Measurements from ENCODE around the gene CALML3.

CALML3 gene

DNA sequence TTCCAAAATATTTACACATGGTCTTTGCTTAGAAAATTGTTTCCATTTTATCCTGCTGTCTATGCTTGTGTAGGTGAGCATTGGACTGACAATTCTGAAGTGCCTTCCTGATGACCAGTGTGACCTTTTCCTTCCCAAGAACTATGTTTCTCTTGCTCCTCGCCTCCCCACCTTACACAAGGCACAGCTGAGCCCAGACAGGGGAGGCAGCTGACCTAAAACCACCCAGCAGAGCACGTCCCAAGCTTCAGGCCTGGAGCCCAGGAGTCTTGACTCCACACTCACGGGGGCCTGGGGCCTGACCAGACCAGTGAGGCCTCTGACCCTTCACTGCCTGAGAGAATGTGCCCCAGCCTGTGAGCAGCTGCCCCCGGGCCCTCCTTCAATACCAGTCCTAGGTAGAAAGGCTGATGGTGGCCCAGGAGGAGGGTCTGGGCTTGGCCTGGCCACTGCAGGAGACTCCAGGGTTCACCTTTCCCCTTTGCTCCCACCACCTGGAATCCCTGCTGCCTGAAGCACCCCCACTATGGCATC lies 32.4 kb upstream of the CALML3 start:
- no peak for DNase-seq

DNA sequence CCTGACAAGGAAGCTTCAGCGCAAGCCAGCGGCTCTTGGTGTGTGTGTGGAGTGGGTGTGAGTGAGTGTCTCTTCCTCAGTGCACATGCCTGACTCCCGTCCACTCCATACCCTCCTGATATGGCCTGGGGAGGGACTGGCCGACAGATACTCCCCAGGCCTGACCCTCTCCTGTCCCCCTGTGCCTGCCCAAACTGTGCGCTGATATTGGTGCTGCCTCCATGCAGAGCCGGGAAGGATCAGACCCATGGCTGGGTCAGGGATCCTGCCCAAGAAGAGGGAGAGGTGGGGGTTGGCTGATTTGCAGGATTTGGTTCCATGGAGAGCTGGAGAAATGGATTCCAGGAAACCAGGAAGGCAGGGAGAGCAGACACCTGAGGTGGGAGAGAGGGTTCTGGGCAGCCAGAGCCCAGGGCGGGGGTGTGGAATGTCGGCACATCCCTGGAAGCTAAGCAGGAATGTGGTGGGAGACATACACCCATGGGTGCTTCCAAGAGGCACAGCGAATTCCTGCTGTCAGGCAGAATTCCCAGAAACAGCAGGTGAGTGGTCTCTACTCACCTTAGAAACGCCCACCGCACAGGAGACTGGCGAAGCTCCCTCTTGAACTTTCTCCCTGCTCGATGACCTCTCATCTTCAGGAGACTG lies 31.7 kb upstream of the CALML3 start:
- DNase-seq = no peak

DNA sequence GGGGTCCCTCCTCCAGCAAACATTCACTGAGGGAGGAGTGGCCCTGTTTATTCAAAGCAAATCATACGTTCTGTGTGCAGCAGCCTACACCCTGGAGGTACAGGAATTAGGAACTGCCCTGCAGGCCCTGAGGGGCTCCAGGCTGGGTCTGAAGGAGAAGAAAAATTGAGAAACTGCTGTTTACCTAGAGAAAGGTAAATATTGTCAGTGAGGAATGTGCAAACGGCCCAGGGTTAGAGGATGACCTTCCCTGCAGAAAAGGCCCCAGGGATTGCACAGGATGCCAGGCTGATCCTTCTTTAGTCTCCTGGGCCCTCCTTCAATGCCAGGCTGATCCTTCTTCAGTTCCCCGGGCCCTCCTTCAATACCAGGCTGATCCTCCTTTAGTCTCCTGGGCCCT lies 31.1 kb upstream of the CALML3 start:
- no peak for DNase-seq

GRCh38 chr10:5494611-5495010 lies 30.1 kb upstream of the CALML3 start:
- DNase-seq = no peak

DNA sequence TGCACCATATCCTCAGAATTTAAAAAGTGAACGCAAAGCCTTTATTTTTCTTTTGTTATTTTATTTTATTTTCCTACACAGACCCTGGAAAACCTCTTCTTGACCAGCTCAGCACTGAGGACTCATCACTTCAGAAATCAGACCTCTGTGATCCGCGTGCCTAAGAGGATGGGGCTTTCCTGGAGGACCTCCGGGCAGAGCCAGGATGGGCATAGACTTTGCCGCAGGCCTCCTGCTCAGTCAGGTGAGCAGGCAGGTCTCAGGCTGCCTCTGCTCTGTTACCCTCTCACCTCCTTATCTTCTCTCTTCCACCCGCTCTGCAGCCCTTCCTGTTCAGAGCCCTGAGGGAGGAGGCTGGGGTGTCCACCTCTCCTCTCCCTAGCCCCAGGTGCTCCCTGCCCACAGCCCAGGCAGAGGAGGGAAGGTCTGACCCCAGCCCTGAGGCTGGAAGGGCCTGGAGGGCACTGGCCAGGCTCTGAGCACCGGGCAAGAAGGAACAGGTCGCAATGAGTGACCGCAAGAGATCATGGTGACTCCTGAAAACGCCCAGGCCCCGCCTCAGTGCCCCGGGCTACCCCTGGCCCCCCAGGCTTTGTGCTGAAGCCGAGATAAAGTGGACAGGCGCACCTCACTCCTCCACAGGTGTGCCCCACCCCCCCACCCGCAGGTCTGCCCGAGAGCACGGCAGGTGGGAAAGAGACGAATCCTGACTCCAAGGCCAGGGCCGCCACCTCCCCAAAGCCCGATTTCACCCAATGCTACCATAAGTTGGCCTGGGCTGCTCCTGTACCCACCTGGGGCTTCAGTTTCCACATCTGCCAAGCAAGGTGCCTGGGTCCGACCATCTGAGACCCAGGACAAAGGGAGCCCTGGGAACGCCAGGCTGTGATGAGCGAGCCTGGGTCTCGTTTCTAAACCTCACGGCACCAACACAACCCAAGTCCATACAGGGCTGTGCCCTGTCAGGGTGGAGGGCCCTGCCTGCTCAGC lies 28.2 kb upstream of the CALML3 start:
- DNase-seq = no peak

DNA sequence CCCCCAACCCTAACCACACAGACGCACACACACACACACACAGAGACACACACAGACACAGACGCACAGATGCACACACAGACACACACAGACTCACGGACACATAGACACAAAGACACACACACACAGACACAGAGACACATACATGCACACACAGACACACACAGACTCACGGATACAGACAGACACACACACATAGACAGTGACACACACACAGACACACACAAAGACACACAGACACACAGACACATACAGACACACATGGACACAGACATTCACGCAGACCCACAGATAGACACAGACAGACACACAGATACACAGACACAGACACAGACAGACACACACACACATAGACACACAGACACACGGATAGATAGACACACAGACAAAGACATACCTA lies 27.5 kb upstream of the CALML3 start:
- no peak for DNase-seq

DNA sequence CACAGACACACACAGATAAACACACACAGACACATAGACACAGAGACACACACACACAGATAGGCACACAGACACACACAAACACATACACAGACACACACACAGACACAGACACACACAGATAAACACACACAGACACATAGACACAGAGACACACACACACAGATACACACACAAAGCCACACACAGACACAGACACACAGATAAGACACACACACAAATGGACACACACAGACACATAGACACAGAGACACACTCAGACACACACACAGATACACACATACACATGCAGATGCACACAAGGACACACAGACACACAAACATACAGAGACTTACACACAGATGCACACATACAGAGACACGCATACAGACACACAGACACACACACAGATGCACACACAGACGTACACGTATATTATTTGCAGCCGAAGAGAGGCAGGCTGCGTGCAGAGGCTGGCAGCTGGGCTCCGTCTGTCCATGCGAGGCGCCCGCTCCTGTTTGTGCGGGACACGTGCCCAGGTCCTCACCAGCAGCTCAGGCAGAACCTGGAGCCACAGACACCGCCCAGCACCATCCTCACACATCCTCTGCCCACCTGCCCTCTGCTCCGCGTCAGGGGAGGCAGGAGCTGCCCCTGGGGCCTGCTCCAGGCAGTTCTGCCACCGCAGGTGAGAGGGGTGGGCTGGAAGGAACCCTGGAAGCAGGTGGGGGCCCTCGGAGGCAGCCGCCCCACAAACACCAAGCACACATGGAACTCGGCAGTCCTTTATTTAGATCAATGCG lies 26.6 kb upstream of the CALML3 start:
- DNase-seq = no peak

DNA sequence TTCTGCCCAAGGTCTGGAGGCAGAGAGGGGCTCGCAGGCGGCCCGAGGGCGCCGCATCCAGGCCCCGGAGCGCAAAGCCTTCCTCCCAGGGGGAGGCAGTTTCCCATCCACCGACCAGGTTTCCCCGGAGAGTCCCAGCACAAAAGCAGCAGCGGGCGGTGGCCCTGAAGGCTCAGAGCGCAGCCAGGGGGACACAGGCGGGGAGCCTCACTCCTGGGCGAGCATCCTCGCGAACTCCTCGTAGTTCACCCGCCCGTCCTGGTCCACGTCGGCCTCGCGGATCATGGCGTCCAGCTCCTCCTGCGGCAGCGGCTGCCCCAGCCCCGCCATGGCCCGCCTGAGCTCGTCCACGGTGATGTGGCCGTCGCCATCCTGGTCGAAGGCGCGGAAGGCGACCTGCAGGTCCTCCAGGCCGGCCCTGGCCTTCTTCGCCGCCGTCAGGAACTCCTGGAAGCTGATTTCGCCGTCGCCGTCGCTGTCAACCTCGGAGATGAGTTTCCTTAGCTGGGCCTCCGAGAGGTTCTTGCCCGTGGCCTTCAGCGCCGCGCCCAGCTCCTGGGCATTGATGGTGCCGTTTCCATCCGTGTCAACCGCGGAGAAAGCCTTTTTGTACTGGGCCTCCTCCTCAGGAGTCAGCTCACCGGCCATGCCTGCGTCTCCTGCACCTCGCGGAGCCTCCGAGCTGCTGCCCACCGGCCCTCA lies 25.8 kb upstream of the CALML3 start:
- DNase-seq = no peak

GRCh38 chr10:5499493-5500140 lies 25.1 kb upstream of the CALML3 start, which contains the start of gene CALML5:
Gene CALML5 (minus strand): TSS chr10:5499570. CDS start chr10:5499438, 132 bp downstream.
- DNase-seq = no peak

DNA sequence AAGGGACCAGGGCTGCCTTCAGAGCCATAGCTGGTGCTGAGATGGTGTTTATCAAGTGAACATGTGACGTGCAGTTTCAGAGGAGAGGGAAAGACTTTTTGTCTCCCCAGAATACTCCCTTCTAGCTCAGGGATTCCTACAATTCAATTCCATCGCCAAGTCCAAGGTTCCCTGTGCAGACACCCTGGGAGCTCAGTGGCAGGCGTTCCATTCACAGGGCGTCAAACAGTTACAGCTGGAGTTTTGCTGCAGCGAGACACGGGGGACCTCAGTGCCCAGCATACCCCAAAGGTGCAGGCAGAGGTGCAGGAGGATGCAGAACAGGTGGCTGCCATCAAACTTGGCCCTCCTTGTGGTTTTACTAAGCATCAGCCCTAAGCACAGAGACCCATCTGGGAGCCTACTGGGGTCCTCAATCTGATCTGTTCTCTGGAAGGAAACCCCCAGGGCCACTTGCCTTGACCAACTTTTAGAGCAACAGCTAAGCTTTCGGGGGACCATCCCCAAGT lies 24.5 kb upstream of the CALML3 start:
- no peak for DNase-seq

- DNase-seq = no peak
Measured at GRCh38 chr10:5500910-5501309, 23.9 kb upstream of the CALML3 start.

- DNase-seq = no peak
Measured at GRCh38 chr10:5502061-5502521, 22.7 kb upstream of the CALML3 start.

GRCh38 chr10:5502571-5503476 lies 21.9 kb upstream of the CALML3 start:
- no peak for DNase-seq

DNA sequence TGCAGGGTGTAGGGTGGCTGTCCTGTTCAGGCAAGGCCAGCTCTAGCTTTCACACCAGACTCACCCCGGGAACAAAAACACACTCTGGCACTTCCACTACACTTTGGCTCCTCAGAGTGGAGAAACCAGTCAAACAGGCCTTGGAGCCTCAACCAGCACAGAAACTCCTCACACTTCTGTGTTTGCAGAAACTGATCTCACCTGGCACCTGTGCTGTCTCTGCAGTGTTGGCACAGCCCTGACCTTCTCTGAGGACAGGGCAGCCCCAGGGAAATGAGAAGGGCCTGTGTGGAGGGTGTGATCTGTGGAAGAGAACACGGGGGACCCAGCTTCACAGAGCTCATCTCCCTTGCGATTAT lies 21.3 kb upstream of the CALML3 start:
- no peak for DNase-seq

DNA sequence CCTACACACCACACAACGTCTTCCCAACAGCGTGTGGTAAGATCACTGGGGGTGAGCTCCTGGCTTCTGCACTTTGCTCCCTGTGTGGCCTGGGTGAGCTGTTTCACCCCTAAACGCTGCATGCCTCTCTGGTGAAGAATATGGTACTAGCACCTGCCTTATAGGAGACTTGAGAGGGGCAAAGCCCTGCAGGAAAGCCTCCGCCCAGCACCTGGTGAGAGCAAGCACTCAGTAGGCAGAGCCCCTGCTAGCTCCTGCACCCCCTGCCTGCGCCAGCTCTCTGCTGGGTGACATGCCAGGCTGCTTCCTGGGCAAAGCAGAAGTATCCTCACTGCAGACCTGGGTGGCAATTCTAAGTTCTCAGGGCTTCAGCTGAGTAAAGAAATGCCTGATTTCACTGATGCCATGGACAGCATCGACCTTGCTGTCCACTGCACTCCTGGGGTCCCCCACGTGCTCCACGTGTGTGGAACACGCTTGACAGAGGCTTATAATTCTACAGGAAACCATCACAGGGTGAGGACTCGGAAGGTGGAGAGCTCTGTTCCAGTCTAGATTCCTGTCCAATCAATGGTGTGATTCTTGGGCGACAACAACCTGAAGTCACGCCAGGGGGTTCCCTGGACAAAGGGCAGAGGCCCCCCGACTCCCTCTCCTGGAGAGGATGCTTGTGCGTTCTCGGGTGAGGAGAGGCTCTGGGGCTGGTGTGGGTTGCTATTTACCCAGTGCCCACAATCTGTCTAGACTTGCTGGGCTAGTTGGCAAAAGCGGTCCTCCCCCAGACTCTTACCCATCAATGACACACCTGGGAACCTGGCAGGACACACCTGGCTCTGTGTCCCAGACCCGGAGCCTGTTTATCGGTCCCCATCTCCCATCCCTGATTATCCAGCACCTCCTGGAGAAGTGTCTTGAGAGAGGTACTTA lies 20.4 kb upstream of the CALML3 start:
- no peak for DNase-seq

- DNase-seq = no peak
Measured at GRCh38 chr10:5506246-5506645, 18.5 kb upstream of the CALML3 start.

DNA sequence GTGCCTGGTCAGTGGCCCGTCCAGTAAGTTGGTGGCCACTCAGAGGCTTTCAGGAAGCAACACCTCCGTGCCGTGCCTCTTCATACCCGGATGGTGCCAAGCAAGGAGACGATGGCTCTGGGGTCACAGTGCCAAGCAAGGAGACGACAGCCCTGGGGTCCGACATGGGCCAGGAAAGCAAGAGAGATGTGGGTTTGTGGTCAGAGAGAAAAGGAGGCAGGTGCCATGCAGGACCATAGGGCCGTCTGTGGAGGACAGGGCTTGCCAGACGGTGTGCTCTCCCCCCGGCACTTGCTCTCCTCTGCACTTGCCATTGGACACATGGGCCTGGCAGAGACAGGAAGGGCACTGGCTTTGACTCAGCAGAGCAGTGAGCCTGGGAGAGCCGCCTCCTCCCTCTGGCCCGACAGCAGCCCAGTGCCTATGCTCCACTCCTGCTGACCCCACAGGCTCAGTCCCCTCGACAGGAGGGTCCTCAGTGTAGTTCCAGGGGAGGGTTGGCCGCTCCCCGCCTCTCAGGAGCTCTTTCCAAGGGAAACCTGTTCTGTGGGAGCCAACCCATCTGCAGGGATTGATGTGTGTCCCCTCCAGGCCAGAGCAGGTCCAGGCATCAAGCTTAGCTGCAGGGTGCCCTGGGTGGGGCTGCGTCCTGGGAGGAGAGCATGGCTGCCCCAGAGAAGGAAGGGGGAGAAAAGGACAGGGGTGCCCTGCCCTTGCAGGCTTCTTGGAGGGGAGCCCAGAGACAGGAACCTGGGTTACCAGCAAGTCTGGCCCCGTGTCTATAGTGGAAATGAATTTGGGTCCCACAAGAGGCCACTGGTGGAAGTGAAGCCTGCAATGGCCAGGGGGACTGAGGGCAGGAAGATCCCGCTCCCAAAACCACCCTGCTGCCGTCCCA lies 17.8 kb upstream of the CALML3 start:
- no peak for DNase-seq

DNA sequence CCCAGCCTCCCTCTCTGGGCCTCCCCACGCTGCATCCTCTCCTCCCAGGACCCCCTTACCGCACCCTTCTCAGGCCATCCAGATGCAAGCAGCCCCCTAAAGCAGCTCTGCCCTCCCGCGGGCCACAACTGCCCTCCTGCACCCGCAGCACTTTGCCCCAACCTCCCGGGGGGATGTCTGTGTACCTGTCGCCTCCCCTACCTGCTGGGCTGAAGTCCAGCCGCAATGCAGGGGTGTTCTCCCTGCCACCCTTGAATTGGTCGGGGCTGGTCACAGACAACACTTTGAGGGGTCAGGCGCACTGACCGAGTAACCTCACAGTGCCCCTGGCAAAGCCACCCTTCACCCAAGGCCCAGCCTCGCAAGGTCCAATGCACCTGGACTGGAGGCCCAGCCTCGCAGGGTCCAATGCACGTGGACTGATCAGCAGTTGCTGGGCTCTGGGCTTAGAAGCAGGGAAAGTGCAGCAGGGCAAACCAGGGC lies 17.1 kb upstream of the CALML3 start:
- DNase-seq = no peak

Data from stimulated activated naive CD4-positive, alpha-beta T cell treated with Interleukin-2 at 50 U/mL for 16 hours (primary cell).